Dendritic cell treated with granulocyte-macrophage colony-stimulating factor and Interleukin-4, amounts not matched to agents 40 ng/mL and 50 ng/mL, for 4 days (primary cell): Measurements from ENCODE around the gene UVRAG.
"Not testable (repeated sequence)": the region's sequence is repeated elsewhere in the genome, so short reads cannot be mapped to it uniquely, and the experiment has no call there.

Source experiments
- H3K27ac Mint-ChIP-seq: one replicate; pipeline ENCODE4 v1.8.0; 2022; ENCODE audit warnings: mild to moderate bottlenecking, mixed read lengths
- H3K27me3 Mint-ChIP-seq: one replicate; pipeline ENCODE4 v1.8.0; 2022; ENCODE audit warnings: mild to moderate bottlenecking, mixed read lengths
- H3K36me3 Mint-ChIP-seq: one replicate; pipeline ENCODE4 v1.8.0; 2022; ENCODE audit warnings: low read depth, mixed read lengths
- H3K4me1 Mint-ChIP-seq: one replicate; pipeline ENCODE4 v1.8.0; 2022; ENCODE audit warnings: low read depth, mixed read lengths
- H3K4me3 Mint-ChIP-seq: one replicate; pipeline ENCODE4 v1.8.0; 2022; ENCODE audit warnings: mild to moderate bottlenecking, moderate library complexity, mixed read lengths
- H3K9me3 Mint-ChIP-seq: one replicate; pipeline ENCODE4 v1.8.0; 2022; ENCODE audit warnings: mixed read lengths
- intact Hi-C: fragments of 100-400 bp; cut with micrococcal nuclease; formaldehyde crosslinking; loops from one replicate; pipeline ENCODE4 v1.15.0; 2022

The UVRAG gene

DNA sequence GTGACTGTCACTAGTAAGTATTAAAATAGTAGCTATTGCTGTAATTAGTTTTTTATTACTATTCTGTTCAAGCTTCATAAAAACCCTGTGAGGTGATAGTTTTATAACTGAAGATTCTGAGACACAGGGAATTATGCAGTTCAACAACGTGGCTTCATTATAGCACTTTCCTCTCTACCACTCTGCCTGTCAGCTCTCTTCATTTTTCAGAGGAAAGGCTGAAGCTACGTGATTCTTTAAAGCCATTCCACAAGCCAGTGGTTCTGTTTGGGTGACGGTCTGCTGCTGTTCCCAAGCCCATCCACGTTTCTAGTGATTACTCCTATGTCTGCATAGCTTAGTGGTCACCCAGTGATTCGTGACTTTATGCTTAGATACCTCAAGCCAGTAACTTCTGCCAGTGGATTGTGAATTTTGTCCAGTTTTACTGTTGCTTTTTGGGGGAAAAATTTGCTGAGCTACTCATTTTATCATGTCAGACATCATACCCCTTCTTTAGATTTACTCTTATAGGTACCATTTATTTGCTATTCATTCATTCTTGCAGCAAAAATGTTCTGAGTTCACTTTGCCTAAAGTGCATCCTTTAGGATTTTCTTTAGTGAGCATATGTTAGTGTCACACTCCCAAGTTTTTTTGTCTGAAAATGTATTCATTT, 59.8 kb downstream of the UVRAG start:
- H3K4me3 Mint-ChIP-seq = no peak overlapping the region
- no peaks in the 10 kb centered on the region for H3K9me3 Mint-ChIP-seq
- intact Hi-C loops = loop anchor here (5.0 kb wide), 1 partner anchor 168 kb away; no protein-coding TSS in a partner anchor
- H3K4me1 Mint-ChIP-seq = peaks cover 71% of the 10 kb centered on the region
- H3K36me3 Mint-ChIP-seq = peaks cover 34% of the 10 kb centered on the region
- H3K27me3 Mint-ChIP-seq = no peaks in the 10 kb centered on the region
- H3K27ac Mint-ChIP-seq = peak overlapping the region; percentile 93

DNA sequence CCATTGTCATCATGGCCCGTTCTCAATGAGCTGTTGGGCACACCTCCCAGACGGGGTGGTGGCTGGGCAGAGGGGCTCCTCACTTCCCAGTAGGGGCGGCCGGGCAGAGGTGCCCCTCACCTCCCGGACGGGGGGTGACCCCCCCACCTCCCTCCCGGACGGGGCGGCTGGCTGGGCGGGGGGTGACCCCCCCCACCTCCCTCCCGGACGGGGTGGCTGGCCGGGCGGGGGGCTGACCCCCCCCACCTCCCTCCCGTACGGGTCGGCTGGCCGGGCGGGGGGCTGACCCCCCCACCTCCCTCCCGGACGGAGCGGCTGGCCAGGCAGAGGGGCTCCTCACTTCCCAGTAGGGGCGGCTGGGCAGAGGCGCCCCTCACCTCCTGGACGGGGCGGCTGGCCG, 62.3 kb downstream of the UVRAG start:
- peaks cover 60% of the 10 kb centered on the region for H3K4me1 Mint-ChIP-seq
- H3K9me3 Mint-ChIP-seq, intact Hi-C loops, H3K27ac Mint-ChIP-seq, H3K27me3 Mint-ChIP-seq, H3K4me3 Mint-ChIP-seq: not testable (repeated sequence)
- H3K36me3 Mint-ChIP-seq = peaks cover 46% of the 10 kb centered on the region

DNA sequence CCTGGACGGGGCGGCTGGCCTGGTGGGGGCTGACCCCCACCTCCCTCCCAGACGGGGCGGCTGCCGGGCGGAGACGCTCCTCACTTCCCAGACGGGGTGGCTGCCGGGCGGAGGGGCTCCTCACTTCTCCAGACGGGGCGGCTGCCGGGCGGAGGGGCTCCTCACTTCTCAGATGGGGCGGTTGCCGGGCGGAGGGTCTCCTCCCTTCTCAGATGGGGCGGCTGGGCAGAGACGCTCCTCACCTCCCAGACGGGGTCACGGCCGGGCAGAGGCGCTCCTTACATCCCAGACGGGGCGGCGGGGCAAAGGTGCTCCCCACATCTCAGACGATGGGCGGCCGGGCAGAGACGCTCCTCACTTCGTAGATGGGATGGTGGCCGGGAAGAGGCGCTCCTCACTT, 62.9 kb downstream of the UVRAG start:
- intact Hi-C loops, H3K4me3 Mint-ChIP-seq: not testable (repeated sequence)
- peak overlapping the region; percentile 55 for H3K27ac Mint-ChIP-seq

DNA sequence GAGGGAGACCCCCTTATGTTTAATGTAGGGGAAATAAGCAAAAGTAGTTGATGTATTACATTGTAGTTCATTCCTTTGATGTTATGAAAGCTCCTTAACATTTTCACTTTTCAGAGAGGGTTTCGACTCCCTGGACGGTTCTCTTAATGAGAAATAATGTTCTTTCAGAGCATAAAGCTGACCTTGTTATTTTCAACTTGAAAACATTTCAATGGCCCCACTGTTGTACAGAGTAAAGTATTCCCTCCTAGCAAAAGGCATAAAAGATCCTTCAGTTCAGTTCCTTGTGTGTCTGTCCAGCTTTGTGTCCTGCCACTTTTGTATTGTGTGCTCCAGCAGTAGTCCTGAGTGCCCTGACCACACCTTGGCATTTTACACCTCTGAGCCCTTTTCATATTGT, 63.9 kb downstream of the UVRAG start:
- no peaks in the 10 kb centered on the region for H3K27me3 Mint-ChIP-seq
- H3K4me3 Mint-ChIP-seq = no peak overlapping the region
- H3K4me1 Mint-ChIP-seq = peaks cover 58% of the 10 kb centered on the region
- H3K36me3 Mint-ChIP-seq = peaks cover 57% of the 10 kb centered on the region
- H3K9me3 Mint-ChIP-seq = no peaks in the 10 kb centered on the region
- peak overlapping the region; percentile 55 for H3K27ac Mint-ChIP-seq
- intact Hi-C loops = no loop called here

More for the DNA sequence above, 62.9 kb downstream of the UVRAG start:
- peaks cover 47% of the 10 kb centered on the region for H3K36me3 Mint-ChIP-seq
- not testable (repeated sequence) for H3K9me3 Mint-ChIP-seq, H3K27me3 Mint-ChIP-seq
- peaks cover 55% of the 10 kb centered on the region for H3K4me1 Mint-ChIP-seq

DNA sequence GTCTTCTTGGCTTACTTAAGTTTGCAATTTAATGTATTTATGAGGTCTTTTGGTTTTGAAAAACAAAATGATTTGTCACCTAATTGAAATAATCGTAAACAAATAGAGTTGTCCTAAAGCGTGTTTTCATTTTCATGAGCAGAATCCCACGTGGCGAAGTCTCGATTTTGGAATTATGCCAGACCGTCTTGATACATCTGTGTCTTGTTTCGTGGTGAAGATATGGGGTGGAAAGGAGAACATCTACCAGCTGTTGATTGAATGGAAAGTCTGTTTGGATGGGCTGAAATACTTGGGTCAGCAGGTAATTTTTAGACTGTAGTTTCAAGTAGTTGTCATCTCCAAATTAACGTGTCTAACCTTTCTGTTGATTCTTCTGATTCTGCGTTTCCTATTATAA, 64.7 kb downstream of the UVRAG start:
- peak overlapping the region; percentile 55 for H3K27ac Mint-ChIP-seq
- H3K4me1 Mint-ChIP-seq = peaks cover 60% of the 10 kb centered on the region
- H3K27me3 Mint-ChIP-seq = no peaks in the 10 kb centered on the region
- intact Hi-C loops = no loop called here
- H3K4me3 Mint-ChIP-seq = no peak overlapping the region
- H3K36me3 Mint-ChIP-seq = peaks cover 62% of the 10 kb centered on the region
- H3K9me3 Mint-ChIP-seq = no peaks in the 10 kb centered on the region

DNA sequence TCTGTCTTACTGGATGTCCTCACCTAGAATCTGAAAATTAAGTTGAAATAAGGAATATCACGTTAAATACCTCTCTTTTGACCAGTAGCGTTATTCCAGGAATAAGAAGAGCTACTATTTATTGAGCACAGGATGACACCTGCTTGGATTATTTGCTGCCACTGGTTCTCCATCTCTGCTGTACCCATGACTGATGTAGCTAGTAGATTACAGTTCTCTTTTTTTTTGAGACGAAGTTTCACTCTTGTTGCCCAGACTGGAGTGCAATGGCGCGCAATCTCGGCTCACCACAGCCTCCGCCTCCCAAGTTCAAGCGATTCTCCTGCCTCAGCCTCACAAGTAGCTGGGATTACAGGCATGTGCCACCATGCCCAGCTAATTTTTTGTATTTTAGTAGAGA, 65.3 kb downstream of the UVRAG start:
- H3K27me3 Mint-ChIP-seq, H3K9me3 Mint-ChIP-seq, H3K4me3 Mint-ChIP-seq, intact Hi-C loops: not testable (repeated sequence)
- Mint-ChIP-seq H3K27ac (peak overlapping the region; percentile 63), H3K36me3 (peaks cover 59% of the 10 kb centered on the region), H3K4me1 (peaks cover 54% of the 10 kb centered on the region)

DNA sequence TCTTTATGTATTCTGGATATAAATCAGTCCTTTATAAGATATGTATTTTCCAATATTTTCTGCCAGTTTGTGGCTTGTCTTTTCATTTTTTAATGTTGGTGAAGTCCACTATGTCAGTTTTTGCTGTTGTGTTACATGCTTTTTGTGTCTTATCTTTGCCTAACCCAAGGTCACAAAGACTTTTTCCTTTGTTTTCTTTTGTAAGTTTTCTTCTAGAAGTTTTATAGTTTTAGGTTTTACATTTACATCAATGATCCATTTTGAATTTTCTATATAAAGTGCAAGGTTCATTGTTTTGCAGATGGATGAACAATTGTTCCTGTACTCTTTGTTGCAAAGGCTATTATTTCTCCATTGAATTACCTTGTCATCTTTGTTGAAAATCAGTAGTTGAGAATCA, 69.3 kb downstream of the UVRAG start:
- no peaks in the 10 kb centered on the region for H3K9me3 Mint-ChIP-seq
- intact Hi-C loops = no loop called here
- H3K27me3 Mint-ChIP-seq = no peaks in the 10 kb centered on the region
- no peak overlapping the region for H3K27ac Mint-ChIP-seq
- H3K4me3 Mint-ChIP-seq = no peak overlapping the region
- H3K4me1 Mint-ChIP-seq = peaks cover 44% of the 10 kb centered on the region
- H3K36me3 Mint-ChIP-seq = peaks cover 66% of the 10 kb centered on the region

DNA sequence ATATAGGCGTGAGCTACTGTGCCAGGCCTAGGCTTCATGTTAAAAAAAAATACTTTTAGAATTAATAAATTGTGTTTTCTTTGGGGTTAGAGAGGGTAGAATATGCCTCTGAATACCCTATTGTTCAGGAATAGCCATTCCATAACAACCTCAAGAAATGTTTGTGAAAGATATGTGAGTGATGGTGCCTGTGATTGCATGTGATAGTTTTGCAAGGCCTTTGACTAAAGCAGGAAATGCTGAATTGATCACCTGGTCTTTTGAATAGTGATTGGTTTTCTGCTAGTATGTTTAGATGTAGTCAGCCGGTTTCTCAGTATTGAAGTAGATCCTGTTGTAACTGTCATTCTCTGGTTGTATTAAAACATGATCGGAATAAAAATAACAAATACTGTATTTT, 73.4 kb downstream of the UVRAG start:
- Mint-ChIP-seq H3K4me1 (peaks cover 60% of the 10 kb centered on the region), H3K36me3 (peaks cover 56% of the 10 kb centered on the region), H3K9me3 (no peaks in the 10 kb centered on the region), H3K4me3 (no peak overlapping the region), H3K27ac (no peak overlapping the region), H3K27me3 (no peaks in the 10 kb centered on the region)
- intact Hi-C loops = no loop called here

DNA sequence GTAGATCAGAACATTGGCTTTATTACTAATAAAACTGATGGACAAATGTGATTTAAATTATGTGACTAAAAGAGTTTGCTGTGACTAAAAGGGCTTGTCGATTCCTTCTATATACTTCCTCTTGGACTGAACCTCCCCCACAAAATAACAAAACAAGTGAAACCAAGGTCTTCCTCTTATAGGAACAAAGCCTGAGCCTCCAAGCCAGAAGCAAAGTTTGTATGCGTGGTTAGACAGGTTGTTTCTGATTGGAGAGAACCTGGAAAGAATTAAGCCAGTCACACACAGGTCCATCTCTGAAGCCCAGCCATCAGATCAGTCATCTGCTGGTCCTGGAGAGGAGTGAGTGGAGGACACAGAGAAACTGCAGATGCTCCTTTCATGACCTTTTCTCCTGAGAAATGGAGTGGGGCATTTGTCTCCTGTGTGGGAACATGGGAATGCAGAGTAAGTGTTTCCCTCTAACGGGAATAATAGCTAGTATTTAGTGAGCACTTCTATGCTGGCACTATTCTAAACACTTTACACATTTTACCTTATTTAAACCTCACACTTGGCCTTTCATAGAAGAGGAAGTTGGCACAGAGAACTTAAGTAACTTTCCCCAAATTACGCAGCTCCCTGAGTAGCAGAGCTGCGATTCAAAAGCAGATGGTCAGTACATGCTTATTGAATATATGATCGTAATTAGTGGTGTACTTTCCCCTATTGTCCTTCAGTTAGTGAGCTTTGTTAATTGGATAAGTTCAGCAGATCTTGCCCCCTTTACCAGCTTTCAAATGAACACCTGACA, 77.1 kb downstream of the UVRAG start:
- H3K27me3 Mint-ChIP-seq = no peaks in the 10 kb centered on the region
- H3K27ac Mint-ChIP-seq = peak overlapping the region; percentile 96
- intact Hi-C loops = loop anchor here (10.0 kb wide), 1 partner anchor 423 kb away; no protein-coding TSS in a partner anchor
- peaks cover 57% of the 10 kb centered on the region for H3K36me3 Mint-ChIP-seq
- H3K9me3 Mint-ChIP-seq = no peaks in the 10 kb centered on the region
- H3K4me1 Mint-ChIP-seq = peaks cover 67% of the 10 kb centered on the region
- H3K4me3 Mint-ChIP-seq = peak overlapping the region; percentile 50

DNA sequence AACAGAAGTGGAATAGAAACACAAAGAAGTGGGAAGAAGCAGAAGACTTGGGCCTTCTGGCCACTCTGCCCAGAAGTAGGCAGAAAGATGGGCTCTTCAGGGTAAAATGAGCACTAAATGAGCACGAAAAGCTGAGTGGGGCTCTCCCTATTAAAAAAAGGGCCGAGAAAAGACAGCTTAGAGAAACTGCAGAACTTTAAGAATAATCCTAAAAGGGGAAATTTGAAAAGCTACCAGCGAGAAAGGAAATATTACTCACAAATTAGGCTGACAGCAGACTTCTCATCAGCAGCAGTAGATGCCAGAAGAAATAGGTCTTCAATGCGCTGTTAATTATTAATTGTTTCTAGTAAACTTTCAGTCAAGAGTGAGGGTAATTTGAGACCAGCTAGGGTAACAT, 78.2 kb downstream of the UVRAG start:
- Mint-ChIP-seq H3K4me1 (peaks cover 70% of the 10 kb centered on the region), H3K9me3 (no peaks in the 10 kb centered on the region), H3K27ac (peak overlapping the region; percentile 96), H3K27me3 (no peaks in the 10 kb centered on the region), H3K36me3 (peaks cover 59% of the 10 kb centered on the region), H3K4me3 (peak overlapping the region; percentile 50)
- intact Hi-C loops = loop anchor here (10.0 kb wide), 1 partner anchor 422 kb away; no protein-coding TSS in a partner anchor

DNA sequence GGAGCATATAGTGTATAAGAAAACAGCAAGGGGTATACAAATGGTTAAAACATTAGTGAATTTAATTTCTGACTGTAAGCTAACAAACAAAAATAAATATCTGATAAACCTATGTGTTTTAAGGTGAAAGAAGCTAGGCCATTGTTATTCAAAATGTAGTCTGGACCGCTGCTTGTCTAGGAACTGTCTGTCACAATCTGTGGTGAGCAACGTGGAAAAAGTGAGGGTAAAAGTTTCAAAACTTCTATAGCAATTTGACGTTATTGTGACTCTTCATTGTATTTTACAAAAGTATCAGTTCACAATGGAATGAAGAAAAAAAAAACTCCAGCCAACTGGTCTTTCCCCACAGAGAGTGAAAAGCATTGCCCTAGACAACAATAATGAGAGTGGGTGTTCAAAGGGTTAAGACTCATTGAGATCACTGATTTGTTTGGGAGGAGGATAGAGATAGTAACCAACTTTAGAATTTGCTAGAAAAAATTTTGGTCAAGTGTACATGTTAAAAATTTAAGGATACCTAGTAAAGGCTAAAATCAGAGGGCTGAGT, 79.1 kb downstream of the UVRAG start:
- no peaks in the 10 kb centered on the region for H3K27me3 Mint-ChIP-seq
- intact Hi-C loops = loop anchor here (10.0 kb wide), 1 partner anchor 421 kb away; no protein-coding TSS in a partner anchor
- peaks cover 59% of the 10 kb centered on the region for H3K36me3 Mint-ChIP-seq
- peaks cover 69% of the 10 kb centered on the region for H3K4me1 Mint-ChIP-seq
- H3K9me3 Mint-ChIP-seq = no peaks in the 10 kb centered on the region
- peak overlapping the region; percentile 61 for H3K27ac Mint-ChIP-seq
- no peak overlapping the region for H3K4me3 Mint-ChIP-seq

DNA sequence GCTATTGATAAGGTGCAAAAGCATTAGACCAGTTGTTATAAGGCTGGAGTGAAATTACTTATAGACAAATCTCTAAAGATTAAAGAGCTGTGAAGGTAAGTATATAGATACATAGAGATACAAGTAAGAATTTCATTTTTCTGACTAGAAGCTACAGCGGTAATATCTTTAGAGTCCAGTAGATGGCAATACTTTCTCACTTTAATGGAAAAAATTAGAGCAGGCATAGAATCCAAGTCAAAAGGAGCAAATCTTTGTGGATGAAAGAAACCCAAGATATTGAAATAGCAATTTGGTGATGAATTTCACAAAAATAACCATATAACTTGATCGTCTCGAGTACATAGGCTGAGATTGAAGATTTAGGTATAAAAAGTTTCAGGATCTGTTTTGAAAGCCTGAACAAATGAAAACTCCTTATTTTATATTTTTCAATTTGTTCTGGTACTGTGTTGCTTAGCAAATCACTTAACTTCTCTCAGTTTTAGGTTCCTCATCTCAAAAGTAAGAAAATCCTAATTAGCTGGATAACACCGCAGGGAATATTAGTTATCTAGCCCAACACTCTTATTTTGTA, 81.9 kb downstream of the UVRAG start:
- H3K36me3 Mint-ChIP-seq = peaks cover 54% of the 10 kb centered on the region
- no peaks in the 10 kb centered on the region for H3K9me3 Mint-ChIP-seq
- H3K4me3 Mint-ChIP-seq = no peak overlapping the region
- H3K4me1 Mint-ChIP-seq = peaks cover 65% of the 10 kb centered on the region
- intact Hi-C loops = loop anchor here (1.0 to 10.0 kb wide), 2 partner anchors 255 to 418 kb away; no protein-coding TSS in a partner anchor
- H3K27me3 Mint-ChIP-seq = no peaks in the 10 kb centered on the region
- no peak overlapping the region for H3K27ac Mint-ChIP-seq

DNA sequence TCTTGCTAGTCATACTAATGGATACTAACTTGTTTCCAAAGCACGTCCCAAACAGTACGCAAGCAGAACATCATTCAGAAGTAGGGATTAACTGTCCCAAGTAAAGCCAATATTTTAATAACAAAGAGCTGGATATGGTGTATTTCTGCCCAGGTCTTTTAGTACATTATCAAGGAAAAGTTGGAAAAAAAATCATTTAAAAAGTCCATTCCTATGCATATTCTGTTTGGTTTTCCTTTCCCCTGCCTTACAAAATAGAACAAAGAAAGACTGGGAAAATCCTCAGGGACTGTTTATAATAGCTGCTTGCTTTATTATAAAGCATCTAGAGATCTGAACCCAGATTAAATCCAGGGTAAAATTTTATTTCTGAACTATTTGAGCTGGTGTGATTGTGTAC, 83.9 kb downstream of the UVRAG start:
- no peak overlapping the region for H3K27ac Mint-ChIP-seq
- H3K4me3 Mint-ChIP-seq = no peak overlapping the region
- H3K9me3 Mint-ChIP-seq = no peaks in the 10 kb centered on the region
- no peaks in the 10 kb centered on the region for H3K27me3 Mint-ChIP-seq
- H3K36me3 Mint-ChIP-seq = peaks cover 59% of the 10 kb centered on the region
- intact Hi-C loops = loop anchor here (10.0 kb wide), 1 partner anchor 416 kb away; no protein-coding TSS in a partner anchor
- peaks cover 65% of the 10 kb centered on the region for H3K4me1 Mint-ChIP-seq

DNA sequence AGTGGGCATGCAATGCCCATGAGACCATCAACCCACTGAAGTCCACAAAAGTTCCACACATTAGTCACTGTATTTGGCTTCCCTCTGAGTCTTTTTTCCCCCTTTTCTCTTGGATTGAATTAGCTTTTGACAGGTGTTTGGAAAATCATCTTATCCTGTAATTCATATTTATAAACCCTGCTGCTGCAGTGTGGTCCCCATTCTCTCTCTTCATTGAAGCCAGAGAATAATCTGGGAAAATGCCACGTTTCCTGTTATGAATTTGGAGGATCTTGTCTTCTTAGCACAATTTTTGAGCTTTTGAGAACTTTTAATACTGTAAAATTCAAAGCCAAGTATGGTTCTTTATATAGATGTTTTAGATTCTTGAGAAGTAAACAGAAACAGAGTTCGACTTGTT, 84.8 kb downstream of the UVRAG start:
- no peak overlapping the region for H3K27ac Mint-ChIP-seq
- peaks cover 49% of the 10 kb centered on the region for H3K36me3 Mint-ChIP-seq
- intact Hi-C loops = loop anchor here (10.0 kb wide), 1 partner anchor 415 kb away; no protein-coding TSS in a partner anchor
- H3K27me3 Mint-ChIP-seq = no peaks in the 10 kb centered on the region
- H3K4me1 Mint-ChIP-seq = peaks cover 55% of the 10 kb centered on the region
- no peaks in the 10 kb centered on the region for H3K9me3 Mint-ChIP-seq
- H3K4me3 Mint-ChIP-seq = no peak overlapping the region
